ENCODE data around the gene RANBP3. TPM values are rescaled to one million over a fixed set of nuclear protein-coding genes. Genes with fewer than 3 reads are reported as not detected.
"Not testable (repeated sequence)": the region's sequence is repeated elsewhere in the genome, so short reads cannot be mapped to it uniquely, and the experiment has no call there.

RANBP3 gene
- total RNA-seq, 1 experiment from 2014 or later, result 89.2 TPM

DNA sequence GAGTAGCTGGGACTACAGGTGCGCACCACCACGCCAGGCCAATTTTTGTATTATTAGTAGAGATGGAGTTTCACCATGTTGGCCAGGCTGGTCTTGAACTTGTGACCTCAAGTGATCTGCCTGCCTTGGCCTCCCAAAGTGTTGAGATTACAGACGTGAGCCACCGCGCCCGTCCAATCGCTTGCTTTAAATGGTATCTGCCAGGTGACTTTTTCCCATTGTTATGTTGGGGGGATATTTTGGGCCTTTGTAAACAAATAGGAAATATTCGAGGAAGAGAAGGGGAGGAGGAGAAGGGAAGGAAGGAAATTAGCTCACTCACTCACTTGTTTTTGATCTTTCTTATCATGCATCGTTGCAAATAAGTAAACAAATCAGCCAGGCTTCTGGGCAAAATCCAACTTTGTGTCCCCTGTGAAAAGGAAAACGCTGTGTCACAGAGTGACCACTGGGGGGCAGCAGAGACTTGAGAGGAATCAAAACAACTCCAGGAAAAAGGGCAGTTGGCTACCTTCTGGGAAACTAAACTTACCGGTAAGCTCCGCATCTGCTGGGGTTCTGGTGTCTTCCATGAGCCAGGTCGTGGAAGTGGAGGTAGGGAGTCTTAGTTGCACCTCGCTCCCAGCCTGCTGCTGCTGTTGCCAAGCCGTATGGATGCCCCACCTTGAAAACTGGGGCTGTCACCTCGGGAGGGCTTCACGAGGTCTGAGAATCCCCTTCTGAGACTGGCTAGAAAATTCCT lies 9.3 kb upstream of the RANBP3 start:
- peak; percentile 61 for DNase-seq (ENCODE audit: low read depth)

DNA sequence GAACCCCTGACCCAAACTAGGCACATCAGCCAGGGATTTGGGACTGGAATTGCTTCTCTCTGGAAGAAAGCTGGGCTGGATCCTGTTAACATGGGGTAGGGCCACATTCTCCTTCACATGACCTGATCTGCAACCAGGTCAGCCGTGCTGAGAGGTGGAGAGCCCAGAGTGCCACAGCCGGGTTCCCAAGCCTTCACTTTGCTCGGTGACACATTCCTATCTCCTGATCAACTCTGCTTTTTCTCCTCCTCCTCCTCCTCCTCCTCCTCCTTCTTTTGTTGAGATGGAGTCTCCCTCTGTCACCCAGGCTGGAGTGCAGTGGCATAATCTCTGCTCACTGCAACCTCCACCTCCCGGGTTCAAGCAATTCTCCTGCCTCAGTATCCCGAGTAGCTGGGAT lies 7.9 kb upstream of the RANBP3 start:
- DNase-seq (ENCODE audit: low read depth), result not testable (repeated sequence)

DNA sequence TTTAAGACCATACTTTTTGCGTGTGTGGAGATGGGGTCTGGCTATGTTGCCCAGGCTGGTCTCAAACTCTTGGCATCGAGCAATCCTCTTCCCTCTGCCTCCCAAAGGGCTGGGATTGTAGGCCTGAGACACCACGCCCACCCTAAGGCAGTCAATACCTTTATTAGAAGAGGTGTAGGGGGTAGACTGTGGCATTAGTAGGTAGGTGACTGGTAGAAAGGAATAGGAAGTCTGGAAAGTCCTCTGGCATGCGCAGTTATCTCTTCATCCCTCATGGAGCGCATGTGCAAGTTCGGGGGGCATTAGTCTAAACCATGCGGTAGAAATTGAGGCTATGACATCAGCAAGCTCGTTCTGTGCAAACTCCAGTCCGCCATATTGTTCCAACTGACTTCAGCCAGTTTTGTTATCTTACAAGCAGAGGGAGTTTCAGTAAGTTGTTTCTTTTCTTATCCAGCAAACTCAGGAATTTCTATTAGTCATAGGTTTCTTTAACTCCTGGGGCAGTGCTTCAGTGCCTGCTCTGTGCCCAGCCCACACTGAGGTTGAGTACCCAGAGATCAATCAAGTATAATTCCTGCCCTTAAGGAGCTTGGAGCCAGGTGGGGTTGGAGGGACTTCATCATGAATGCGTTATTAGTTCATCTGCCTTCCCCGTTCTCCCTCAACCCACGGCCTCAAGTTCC lies 7.3 kb upstream of the RANBP3 start:
- DNase-seq (ENCODE audit: low read depth), result peak; percentile 62

DNA sequence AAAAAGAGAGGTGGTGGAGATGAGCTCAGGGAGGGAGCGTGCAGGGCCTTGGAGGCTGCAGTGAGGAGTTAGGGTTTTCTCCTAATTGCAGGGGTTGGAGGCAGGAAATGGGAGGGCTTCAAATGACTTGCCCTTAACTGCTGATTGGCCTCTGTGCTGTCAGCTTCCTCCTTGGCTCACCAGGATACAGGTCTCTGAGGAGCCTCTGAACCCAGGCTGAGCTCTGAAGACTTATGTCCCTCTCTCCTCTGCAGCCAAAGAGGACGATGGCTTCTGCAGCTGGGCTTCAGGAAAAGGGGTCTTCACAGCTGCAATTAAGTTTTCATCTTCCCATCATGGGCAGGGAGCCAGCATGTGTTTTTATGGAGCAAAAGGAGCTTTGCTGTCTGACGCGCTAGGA lies 6.7 kb upstream of the RANBP3 start:
- DNase-seq (ENCODE audit: low read depth), result no peak

DNA sequence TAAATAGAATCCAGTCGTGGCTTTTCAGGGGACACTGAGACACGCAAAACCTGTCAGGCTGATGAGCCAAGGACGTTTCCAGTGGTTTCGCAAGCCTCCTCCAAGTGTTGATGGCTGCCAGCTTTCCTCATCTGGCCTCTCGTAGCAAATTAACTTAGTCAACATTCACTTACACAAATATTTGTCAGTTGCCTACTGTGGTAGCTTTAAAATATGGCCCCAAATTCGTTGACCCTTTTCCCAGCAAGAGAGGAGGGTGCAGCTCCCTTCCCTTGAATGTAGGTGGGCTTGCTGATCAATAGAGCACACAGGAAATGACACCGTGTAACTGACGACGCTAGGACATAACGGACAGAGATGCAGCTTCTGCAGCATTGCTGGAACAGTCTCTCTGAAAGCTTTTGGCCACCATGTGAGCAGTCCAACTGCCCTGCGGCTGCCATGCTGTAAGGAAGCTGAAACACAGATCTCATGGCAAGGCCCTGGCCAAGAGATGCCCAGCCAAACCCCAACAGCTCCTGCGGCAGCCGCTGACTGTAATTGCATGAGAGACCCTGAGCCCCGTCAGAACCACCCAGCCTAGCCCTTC lies 5.5 kb upstream of the RANBP3 start:
- DNase-seq (ENCODE audit: low read depth), result no peak

DNA sequence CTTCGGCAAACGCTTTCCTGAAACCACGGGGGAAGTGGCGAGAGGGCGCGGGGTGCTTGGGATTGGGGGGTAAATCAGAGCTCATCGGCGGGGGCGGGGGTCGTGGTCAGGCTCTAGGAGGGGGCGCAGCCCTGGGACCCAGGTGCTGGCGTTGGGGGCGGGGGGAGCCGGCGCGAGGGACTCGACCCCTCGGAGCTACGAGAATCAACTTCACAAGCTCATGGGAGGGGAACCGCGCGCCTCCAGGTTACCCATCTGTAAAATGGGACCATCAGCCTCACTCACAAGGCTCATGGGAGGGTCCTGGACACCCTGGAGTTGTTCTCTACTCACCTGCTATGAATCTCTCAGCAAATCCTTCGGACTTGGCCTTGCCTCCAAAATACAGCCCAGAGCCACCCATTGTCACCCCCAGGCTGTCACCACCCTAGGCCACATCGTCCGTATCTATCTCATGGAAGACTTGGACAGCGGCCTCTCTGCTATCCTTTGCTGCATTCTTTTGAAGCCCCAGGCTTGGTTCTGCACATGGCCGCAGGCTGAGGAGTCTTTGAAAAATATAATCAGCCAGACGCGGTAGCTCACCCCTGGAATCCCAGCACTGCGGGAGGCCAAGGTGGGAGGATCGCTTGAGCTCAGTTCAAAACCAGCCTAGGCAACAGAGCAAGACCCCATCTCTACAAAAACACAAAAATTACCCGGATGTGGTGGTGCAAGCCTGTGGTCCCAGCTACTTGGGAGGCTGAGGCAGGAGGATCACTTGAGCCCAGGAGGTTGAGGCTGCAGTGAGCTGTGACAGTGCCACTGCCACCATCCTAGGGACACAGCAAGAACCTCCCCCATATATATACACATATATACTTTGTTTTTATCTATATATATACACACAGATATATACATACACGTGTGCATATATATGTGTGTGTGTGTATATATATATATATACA lies 939 bp upstream of the RANBP3 start:
- DNase-seq (ENCODE audit: low read depth), result no peak

DNA sequence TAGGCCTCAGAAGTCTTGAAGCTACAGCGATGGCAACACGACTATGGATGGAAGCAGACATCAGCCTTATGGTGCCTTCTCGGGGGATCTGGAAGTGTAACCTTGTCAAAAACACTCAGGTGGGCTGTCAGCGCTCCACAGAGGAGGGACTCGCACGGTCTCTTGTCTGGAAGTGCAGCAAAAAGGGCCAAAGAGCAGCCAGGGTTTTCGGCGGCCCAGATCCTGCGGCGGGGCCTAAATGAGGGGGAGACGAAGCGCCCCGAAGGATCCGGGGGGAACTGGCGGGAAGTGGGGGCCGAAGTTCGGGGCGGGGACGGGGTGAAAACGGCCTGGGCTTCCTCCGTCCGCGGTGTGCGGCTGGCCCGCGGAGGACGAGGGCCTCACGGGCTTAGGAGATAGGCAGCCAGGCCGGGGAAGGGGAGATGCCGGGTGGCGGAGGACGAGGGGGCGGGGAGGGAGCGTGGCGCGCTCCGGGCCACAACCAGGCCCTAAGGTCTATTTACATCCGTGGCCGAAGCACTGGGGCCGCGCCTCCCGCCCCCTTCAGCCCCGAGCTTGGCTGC lies 637 bp downstream of the RANBP3 start:
- no peak for DNase-seq (ENCODE audit: low read depth)

DNA sequence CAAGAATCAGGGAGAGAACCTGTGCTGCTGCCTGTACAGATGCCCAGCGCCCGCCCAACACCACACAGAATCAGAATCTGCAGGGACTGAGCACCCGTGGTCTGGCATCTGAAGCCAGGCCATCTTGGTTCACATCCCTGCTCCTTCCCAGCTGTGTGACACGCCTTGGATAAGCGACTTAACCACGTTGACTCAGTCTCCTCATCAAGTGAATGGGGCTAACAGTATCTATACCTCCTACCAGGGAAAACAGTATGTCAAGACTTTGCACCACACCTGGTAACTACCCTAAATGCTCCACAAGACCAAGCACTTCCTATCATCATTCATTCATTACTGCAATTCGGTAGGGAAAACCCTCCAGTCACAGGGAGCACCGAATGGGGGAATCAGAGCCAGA lies 1.2 kb downstream of the RANBP3 start:
- DNase-seq (ENCODE audit: low read depth), result no peak

DNA sequence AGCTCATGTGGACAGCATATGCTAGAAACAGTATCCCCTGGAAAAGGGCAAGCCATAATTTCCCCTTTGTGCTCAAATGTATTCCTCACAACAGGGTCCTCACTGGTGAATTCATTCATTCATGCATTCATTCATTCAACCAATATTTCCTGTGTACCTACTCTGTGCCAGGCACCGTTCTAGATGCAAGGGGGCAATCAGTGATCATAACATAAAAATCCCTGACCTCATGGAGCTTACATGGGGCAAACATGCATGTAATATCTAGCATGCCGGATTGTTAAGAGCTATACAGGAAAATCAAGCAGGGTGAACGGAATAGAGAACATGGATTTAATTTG lies 2.6 kb downstream of the RANBP3 start:
- DNase-seq (ENCODE audit: low read depth), result no peak

DNA sequence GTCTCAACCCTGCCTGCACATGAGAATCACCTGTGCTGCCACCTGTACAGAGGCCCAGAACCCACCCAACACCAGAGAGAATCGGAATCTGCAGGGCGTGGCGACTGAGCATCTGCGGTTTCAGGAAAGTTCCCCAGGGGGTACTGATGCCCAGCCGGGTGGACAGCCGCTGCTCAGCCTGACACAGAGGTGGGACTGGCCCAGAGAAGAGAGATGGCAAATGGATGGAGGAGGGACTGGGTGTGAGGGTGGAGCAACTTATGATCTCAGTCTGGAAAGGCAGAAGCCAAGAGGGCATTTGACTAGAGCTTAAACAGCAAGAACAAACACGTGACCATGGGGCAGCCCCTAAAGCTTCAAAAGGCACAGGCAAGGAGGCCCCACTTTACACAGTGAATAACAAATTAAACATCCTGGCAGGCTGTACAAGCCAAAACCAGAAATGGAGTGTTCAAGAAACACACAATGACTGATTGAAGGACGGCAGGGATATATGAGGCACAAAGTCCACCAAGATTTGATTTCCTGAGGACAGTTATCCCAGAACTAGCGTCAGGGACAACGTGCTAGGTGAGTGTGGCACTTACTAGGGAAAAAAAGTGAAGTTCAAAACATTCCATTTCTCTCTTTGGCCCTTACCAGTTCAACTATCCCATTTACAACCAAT lies 3.1 kb downstream of the RANBP3 start:
- DNase-seq (ENCODE audit: low read depth), result no peak

DNA sequence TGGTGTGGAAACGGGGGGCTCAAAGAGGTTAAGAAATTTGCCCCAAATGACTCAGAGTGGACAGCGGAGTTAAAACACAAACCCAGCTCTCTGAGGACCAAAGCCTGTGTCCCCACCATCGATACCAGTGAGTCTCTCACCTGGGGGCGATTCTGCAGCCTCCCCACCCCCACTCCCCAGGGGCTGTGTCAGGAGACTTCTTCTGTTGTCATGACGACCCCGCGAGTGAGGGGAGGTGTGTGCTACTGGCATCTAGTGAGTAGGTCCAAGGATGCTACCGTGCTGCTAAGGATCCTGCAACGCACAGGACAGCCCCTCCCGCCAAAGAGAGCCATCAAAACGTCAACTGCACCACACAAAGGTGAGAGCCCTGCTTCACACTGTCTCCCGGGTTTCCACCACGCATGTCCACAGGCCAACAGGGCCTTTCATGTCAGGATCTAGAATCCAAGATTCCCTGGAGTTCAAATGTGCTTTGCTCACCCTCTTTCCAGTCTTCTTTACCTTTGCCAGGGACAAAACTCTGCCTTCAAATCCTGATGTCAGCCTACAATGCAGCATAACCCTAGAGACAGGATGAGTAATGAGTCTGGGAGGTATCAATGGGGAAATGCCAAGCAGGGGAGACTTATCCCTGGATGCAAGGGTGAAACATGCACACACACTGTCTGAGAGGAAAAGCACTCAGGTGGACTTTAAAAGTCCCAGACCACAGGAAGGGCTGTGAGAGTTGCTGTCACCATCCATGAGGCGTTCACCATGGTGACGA lies 3.9 kb downstream of the RANBP3 start:
- DNase-seq (ENCODE audit: low read depth), result no peak

DNA sequence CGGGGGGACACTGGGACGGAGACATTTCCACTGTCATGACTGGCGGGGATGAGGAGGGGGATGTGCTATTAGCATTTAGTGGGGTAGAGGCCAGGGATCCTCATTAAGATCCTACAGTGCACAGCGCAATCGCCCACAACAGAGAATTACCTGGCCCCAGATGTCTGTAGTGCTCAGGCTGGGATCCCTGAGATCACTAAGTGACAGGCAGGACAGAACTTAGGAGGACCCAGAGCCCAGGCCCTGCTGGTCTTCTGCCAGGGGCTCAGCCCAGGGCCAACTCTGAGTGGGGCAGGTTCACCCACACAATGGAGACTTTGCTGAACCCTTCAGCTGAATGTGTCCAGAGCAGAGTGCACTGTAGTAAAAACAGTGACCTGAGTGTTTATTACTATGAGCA lies 4.6 kb downstream of the RANBP3 start:
- DNase-seq (ENCODE audit: low read depth), result no peak

DNA sequence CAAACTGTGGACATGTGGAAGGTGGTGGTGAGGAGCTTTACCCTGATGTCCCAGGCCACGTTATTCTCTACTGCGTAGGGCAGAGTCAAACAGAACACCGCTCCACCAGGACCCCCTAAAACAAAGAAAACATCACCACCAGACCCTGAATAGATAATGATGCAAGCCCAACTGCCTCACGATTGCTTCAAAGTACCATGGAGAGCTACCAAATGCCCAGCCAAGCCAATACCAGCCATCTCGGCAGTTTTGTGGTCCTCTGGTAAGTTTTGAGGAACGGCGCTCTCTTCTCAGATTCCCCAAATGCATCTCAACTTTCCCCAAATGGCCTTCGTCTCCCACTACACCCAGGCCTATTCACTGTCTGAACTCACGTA lies 5.6 kb downstream of the RANBP3 start:
- DNase-seq (ENCODE audit: low read depth), result no peak

DNA sequence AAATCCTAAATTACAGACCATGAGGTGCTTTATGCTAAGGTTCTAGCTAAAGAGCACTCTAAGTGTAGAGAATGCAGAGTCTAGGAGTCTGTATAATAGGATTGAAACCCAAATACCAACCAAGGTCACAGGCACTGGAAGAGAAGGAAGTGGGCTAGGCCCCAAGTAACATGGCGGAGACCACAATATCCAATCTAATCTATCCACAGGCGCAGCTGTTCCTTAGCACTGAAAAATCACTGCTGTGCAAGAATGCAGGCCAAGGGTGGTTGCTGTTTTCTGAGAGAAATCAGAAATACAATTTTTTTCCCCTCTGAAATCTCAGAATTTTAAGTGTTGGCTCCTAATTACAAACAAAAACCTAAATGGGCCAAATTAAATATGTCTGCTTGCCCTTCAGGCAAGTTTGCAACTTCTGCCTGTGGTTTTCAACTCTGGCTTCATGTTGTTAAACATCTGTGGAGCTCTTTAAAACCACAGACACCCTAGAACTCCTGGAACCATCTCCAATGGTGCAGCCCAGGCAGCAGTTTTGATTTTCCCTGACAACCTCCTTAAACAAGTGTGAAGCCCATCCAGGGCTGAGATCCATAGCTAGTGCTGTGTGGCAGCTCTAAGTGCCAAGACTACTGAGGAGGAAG lies 6.1 kb downstream of the RANBP3 start:
- no peak for DNase-seq (ENCODE audit: low read depth)

DNA sequence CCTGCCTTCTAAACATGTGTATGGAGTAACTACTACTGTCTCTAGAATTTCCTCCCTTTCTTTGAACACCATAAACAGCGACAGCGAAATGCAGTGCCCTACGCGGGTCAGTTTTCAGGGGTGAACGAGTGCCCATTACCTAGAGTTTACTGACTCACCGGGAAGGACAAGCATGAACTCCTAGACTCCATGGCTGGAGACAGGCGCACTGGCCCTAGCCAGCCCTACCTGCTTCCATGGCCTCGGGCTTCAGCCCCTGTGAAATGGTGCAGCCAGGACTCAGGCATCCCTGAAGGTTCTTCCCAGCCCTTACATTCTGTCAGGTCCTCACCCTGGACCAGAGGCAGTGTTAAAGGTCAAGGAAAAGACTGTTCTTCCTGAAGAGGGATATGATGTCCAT lies 8.5 kb downstream of the RANBP3 start:
- DNase-seq (ENCODE audit: low read depth), result no peak

DNA sequence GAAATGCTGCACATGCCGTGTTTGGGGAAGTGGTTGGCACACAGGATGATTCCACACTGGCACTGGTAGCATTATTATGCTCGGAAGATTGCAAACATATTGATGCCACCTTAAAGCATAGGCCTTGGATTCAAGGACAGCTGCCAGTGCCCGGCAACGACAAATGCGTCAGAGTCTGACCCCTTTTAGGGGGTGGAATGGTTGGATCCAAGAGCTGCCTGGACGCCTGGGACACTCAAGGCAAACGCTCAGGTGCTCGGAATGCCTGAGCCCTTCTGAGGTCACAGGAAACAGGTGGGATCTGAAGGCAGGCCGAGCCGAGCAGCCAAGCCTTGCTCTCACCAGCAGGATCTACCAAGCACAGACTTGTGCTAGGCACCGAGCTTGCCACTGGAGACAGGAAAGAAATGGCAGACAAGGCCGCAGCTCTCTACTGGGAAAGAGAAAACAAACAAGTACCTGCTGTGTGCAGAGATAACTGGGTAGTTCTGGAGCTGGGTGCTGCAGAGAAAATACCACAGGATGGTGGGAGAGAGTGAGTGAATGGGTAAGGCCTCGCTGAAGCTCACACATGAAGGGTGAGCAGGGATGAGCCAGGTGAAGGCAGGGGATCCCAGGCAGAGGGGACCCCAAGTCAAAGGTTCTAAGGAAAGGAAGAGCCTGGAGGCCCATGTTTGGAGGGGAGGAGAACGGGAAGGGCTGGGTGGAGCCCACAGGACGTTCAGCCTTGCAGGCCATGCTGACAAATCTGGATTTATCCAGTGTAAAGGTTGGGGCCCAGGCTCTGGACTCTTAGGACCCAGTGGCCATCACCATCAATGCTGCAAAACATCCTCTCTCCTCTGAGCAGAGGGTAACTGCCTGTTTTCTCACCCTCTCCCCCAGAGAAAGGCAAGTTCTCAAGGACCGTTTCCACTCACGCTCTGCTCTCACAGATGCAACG lies 9.2 kb downstream of the RANBP3 start:
- DNase-seq (ENCODE audit: low read depth), result no peak

DNA sequence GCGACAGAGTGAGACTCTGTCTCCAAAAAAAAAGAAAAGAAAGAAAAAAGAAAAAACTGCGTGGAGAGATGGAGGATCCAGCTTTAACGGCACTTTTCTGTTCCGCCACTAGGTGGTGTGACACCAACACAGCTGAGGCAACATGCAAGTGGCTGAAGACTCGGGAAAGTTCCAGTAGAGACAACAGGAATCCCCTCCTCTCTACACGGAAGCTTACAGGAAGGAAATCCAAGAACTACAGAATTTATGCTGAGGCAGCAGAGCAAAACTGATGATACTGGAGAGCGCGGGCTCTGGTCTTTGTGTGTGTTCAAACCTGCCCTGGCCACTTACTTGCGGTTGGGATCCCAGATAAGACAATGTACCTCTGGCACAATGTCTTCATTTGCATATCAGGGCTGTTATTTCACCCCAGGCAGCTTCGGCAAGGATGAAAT lies 9.9 kb downstream of the RANBP3 start:
- peak; percentile 43 for DNase-seq (ENCODE audit: low read depth)

DNA sequence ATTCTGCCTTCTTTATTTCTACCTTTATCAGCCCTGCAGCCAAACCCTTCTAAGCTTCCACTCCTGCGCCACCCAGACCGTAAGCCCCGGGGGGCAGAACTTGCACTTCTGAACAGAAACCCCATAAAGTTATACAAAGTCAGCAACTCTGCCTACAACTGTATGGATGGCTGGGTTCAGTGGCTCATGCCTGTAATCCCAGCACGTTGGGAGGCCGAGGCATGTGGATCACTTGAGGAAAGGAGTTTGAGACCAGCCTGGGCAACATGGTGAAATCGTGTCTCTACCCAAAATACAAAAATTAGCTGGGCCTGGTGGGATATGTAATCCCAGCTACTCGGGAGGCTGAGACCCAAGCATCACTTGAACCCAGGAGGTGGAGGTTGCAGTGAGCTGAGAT lies 10.4 kb downstream of the RANBP3 start:
- no peak for DNase-seq (ENCODE audit: low read depth)
